ENCODE data around the gene GLYR1.

GRCh38 chr16:4805231-4805630 lies 41.9 kb downstream of the GLYR1 start:
- no peak for TF ChIP-seq CTCF (IDR thresholded peaks at IDR 0.05)
- TF ChIP-seq POLR2A (IDR thresholded peaks at IDR 0.05), result no peak

All from lower leg skin (tissue), 3 donors.